ENCODE data around the gene ZSWIM6.

DNA sequence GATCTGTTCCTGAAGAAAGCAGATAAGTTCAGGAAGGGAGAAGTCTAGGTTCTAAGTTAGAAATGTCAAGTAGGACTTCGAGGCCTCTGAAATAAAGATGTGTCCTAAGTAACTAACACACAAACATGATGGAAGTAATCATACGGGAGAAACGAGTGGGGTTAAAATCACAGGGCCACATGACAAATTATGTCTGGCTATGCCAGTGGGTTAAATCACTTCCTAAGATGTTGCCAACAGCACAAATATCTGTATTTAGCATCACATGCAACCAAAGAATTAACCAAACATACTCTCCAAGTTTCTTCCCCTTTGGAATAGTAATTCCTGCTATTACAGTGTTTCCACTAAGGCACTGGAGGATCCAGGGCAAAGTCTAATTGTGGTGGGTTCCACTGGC, 13.7 kb upstream of the ZSWIM6 start:
- TF ChIP-seq, protein P1, sequence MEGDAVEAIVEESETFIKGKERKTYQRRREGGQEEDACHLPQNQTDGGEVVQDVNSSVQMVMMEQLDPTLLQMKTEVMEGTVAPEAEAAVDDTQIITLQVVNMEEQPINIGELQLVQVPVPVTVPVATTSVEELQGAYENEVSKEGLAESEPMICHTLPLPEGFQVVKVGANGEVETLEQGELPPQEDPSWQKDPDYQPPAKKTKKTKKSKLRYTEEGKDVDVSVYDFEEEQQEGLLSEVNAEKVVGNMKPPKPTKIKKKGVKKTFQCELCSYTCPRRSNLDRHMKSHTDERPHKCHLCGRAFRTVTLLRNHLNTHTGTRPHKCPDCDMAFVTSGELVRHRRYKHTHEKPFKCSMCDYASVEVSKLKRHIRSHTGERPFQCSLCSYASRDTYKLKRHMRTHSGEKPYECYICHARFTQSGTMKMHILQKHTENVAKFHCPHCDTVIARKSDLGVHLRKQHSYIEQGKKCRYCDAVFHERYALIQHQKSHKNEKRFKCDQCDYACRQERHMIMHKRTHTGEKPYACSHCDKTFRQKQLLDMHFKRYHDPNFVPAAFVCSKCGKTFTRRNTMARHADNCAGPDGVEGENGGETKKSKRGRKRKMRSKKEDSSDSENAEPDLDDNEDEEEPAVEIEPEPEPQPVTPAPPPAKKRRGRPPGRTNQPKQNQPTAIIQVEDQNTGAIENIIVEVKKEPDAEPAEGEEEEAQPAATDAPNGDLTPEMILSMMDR (IDR thresholded peaks at IDR 0.05), result no peak
- no peak for TF ChIP-seq POLR2A (IDR thresholded peaks at IDR 0.05)
- TF ChIP-seq EP300 (IDR thresholded peaks at IDR 0.05), result no peak

Measured in stomach (tissue), 4 donors.